ENCODE data around the gene UBAP1L. TPM values are rescaled to one million over a fixed set of nuclear protein-coding genes. Genes with fewer than 3 reads are reported as not detected.
A peak's percentile ranks its signal among the peaks of the same experiment; 100 is the strongest.
"Not testable (repeated sequence)": the region's sequence is repeated elsewhere in the genome, so short reads cannot be mapped to it uniquely, and the experiment has no call there.

Gene UBAP1L
- total and polyA plus RNA-seq, 10 donors: 2.5 to 11.2 (median 7.0) TPM

DNA sequence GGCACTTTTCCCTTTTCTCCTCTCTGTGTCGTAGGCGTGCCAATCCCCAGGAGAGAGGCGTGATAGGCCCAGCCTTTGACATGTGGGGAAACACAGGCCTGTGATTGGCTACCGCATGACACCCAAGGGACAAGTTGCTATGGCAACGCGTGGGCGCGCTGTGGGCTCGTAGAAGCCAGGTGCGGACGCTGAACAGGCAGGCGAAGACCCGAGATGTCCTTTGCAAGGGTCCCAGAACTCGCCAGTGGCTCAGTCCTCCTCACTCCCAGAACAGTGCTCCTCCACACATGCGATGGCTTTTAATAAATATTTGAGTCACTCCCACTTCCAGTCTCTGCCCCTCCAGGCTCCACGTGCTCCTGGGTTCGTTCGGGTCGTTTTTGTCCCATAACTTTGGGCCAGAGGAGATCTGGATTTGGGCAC, 65.6 kb downstream of the UBAP1L start:
- peaks cover 13 to 32% (median 18%) of the 10 kb centered on the region in 6 donors for H3K4me1 ChIP-seq
- peak overlapping the region; percentile 11 to 66 (median 33) for H3K4me3 ChIP-seq
- H3K27ac ChIP-seq: no peak overlapping the region

DNA sequence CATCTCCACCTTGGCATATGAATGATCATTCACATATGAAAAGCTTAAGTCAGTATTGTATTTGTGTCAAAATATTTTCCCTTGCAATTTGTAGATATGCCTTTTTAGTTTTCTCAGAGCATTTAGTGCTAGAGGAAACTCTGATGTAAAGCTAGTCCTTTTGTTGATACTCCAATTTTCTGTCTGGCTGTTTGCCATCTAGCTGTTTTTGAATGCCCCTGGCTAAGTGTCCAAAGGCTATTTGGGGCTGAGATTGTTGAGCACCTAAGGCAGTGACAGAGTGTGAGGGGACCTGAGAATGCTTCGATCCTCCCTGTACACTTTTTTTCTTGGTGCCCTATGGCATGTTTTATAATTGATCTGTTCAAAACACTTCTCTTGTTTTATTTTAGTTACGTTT, 66.8 kb downstream of the UBAP1L start:
- 68 to 93% (median 82%) methylated on average over 2 of the region's 2 CpGs for whole genome bisulfite sequencing, 5 donors
- intact Hi-C loops (cut with DNase I; ENCODE audit: low total_unique reads): no loop called here
- no peak for DNase-seq

More for the DNA sequence above, 65.6 kb downstream of the UBAP1L start:
- intact Hi-C loops (cut with DNase I; ENCODE audit: low total_unique reads): no loop called here
- DNase-seq: peak; percentile 94
- Histone ChIP-seq H3K36me3 (peaks cover 0 to 4% (median 0%) of the 10 kb centered on the region in 6 donors), H3K27me3 (replicated peaks in 1 of 7) (no peaks in the 10 kb centered on the region), H3K9me3 (no peaks in the 10 kb centered on the region)
- 3 to 13% (median 5%) methylated on average over 15 to 19 of the region's 19 CpGs for WGBS, 5 donors
- TF ChIP-seq POLR2A (IDR thresholded peaks at IDR 0.05) (no peak), POLR2AphosphoS5 (IDR thresholded peaks at IDR 0.05) (peak in 2 of 3 donors; percentile 60 to 61)

GRCh38 chr15:65044724-65045481, 70.1 kb downstream of the UBAP1L start, which contains the start of gene SLC51B:
TSS of gene SLC51B (plus strand) at chr15:65045387. CDS start at chr15:65050005, 4,618 bp downstream.
- 77 to 95% (median 83%) methylated on average over 7 of the region's 7 CpGs for WGBS, 5 donors
- no peaks in the 10 kb centered on the region for H3K27me3 ChIP-seq (replicated peaks in 1 of 7)
- no peaks in the 10 kb centered on the region for H3K36me3 ChIP-seq
- intact Hi-C loops (cut with DNase I; ENCODE audit: low total_unique reads): no loop called here
- peaks cover 9 to 23% (median 11%) of the 10 kb centered on the region in 6 donors for H3K4me1 ChIP-seq
- no peak for DNase-seq
- peak in 1 of 3 donors; percentile 69 for TF ChIP-seq POLR2AphosphoS5 (IDR thresholded peaks at IDR 0.05)
- no peak for TF ChIP-seq POLR2A (IDR thresholded peaks at IDR 0.05)
- H3K4me3 ChIP-seq: no peak within 1 kb of the TSS
- H3K27ac ChIP-seq: no peak within 1 kb of the TSS
- H3K9me3 ChIP-seq: no peaks in the 10 kb centered on the region

More for the DNA sequence above, 66.8 kb downstream of the UBAP1L start:
- H3K4me3 ChIP-seq: no peak overlapping the region
- peaks cover 13 to 31% (median 18%) of the 10 kb centered on the region in 6 donors for H3K4me1 ChIP-seq
- no peak for TF ChIP-seq CTCF (IDR thresholded peaks at IDR 0.05 in 8 of 11, conservative IDR thresholded peaks at IDR 0.05 in 3 of 11)
- no peak for TF ChIP-seq POLR2AphosphoS5 (IDR thresholded peaks at IDR 0.05)
- no peak for TF ChIP-seq POLR2A (IDR thresholded peaks at IDR 0.05)
- no peak overlapping the region for H3K27ac ChIP-seq
- peaks cover 0 to 4% (median 0%) of the 10 kb centered on the region in 6 donors for H3K36me3 ChIP-seq
- H3K27me3 ChIP-seq (replicated peaks in 1 of 7): no peaks in the 10 kb centered on the region
- H3K9me3 ChIP-seq: no peaks in the 10 kb centered on the region

DNA sequence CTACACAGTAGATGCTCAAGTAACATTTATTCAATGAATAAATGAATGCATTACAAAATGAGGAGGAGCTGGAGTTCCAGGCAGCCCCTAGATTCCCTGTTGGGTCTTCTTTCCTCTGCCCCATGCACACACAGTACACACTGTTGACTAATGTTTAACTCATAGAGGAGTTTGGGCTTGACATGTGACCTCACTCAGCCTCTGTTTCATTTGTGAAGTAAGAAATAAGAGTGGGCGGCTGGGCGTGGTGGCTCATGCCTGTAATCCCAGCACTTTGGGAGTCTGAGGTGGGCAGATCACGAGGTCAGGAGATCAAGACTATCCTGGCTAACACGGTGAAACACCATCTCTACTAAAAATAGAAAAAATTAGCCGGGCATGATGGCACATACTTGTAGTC, 70.8 kb downstream of the UBAP1L start:
- H3K36me3 ChIP-seq; H3K4me3 ChIP-seq; DNase-seq; intact Hi-C loops (cut with DNase I; ENCODE audit: low total_unique reads); H3K27ac ChIP-seq; H3K27me3 ChIP-seq (replicated peaks in 1 of 7); H3K9me3 ChIP-seq: not testable (repeated sequence)
- H3K4me1 ChIP-seq: peaks cover 4 to 16% (median 4%) of the 10 kb centered on the region in 6 donors
- 74 to 89% (median 80%) methylated on average over 5 of the region's 5 CpGs for WGBS, 5 donors

- Histone ChIP-seq H3K9me3 (no peaks in the 10 kb centered on the region), H3K27me3 (replicated peaks in 1 of 7) (no peaks in the 10 kb centered on the region), H3K36me3 (no peaks in the 10 kb centered on the region), H3K4me3 (no peak overlapping the region), H3K4me1 (peaks cover 0 to 4% (median 0%) of the 10 kb centered on the region in 6 donors), H3K27ac (no peak overlapping the region)
- WGBS, 5 donors: 48 to 67% (median 58%) methylated on average over 4 of the region's 4 CpGs
- intact Hi-C loops (cut with DNase I; ENCODE audit: low total_unique reads): no loop called here
- no peak for DNase-seq
- TF ChIP-seq CTCF (IDR thresholded peaks at IDR 0.05 in 8 of 11, conservative IDR thresholded peaks at IDR 0.05 in 3 of 11): no peak
Measured at GRCh38 chr15:65042776-65043327, 72.1 kb downstream of the UBAP1L start.

Small RNA genes within 50 kb of the gene (small RNA-seq; reads per million reads assigned to genes)
- gene AC013553.1: 0 reads per million in 4 donors

Other genes starting within 250 kb of the UBAP1L start
- 10 to 100 TPM; 20.7 to 71.1 (median 48.2) TPM for gene ANKDD1A, start 203.3 kb downstream of the UBAP1L start, total RNA-seq
- 10 to 100 TPM in 2 of 3 donors, 1 to 10 TPM in 1; 5.7 to 19.9 (median 11.7) TPM for gene ANKDD1A, start 203.3 kb downstream of the UBAP1L start, polyA plus RNA-seq
- gene SPG21, start 125.3 kb downstream of the UBAP1L start, total RNA-seq: 100 to 1,000 TPM in 1 of 7 donors, 10 to 100 TPM in 6; 78.1 to 101 (median 82.2) TPM
- gene SPG21, start 125.3 kb downstream of the UBAP1L start, polyA plus RNA-seq: 10 to 100 TPM; 48.9 to 63.7 (median 61.9) TPM
- gene MTFMT, start 85.6 kb downstream of the UBAP1L start, total RNA-seq: 10 to 100 TPM; 10.8 to 27.5 (median 14.8) TPM
- 1 to 10 TPM; 3.7 to 8.3 (median 5.7) TPM for gene MTFMT, start 85.6 kb downstream of the UBAP1L start, polyA plus RNA-seq
- not detected for gene SLC51B, start 69.8 kb downstream of the UBAP1L start, total RNA-seq
- gene SLC51B, start 69.8 kb downstream of the UBAP1L start, polyA plus RNA-seq: under 1 TPM in 1 of 3 donors, not detected in 2; 0.09 TPM
- gene RASL12, start 47.2 kb downstream of the UBAP1L start, total RNA-seq: 10 to 100 TPM in 2 of 7 donors, 1 to 10 TPM in 5; 8.3 to 38.5 (median 9.4) TPM
- gene RASL12, start 47.2 kb downstream of the UBAP1L start, polyA plus RNA-seq: 1 to 10 TPM; 2.7 to 6.5 (median 6.1) TPM
- gene KBTBD13, start 38.5 kb downstream of the UBAP1L start, total RNA-seq: not detected
- gene KBTBD13, start 38.5 kb downstream of the UBAP1L start, polyA plus RNA-seq: not detected
- gene PDCD7, start 18.6 kb upstream of the UBAP1L start, total RNA-seq: 10 to 100 TPM; 21.3 to 27.3 (median 25.1) TPM
- gene PDCD7, start 18.6 kb upstream of the UBAP1L start, polyA plus RNA-seq: 10 to 100 TPM in 2 of 3 donors, 1 to 10 TPM in 1; 9.8 to 16.1 (median 13.0) TPM
- gene CLPX, start 70.1 kb upstream of the UBAP1L start, total RNA-seq: 10 to 100 TPM; 42.2 to 58.3 (median 52.5) TPM
- gene CLPX, start 70.1 kb upstream of the UBAP1L start, polyA plus RNA-seq: 10 to 100 TPM in 2 of 3 donors, 1 to 10 TPM in 1; 9.5 to 13.8 (median 11.5) TPM
- gene CILP, start 96.3 kb upstream of the UBAP1L start, total RNA-seq: under 1 TPM; 0.19 to 0.85 (median 0.34) TPM
- 1 to 10 TPM in 1 of 3 donors, under 1 TPM in 2; 0.41 to 3.1 (median 0.45) TPM for gene CILP, start 96.3 kb upstream of the UBAP1L start, polyA plus RNA-seq
- 10 to 100 TPM in 4 of 7 donors, 1 to 10 TPM in 3; 8.7 to 11.3 (median 10.2) TPM for gene PARP16, start 171.7 kb upstream of the UBAP1L start, total RNA-seq
- 1 to 10 TPM; 6.4 to 7.9 (median 6.7) TPM for gene PARP16, start 171.7 kb upstream of the UBAP1L start, polyA plus RNA-seq
- not detected for gene RNU5A-1, start 180.9 kb upstream of the UBAP1L start, total RNA-seq
- gene RNU5A-1, start 180.9 kb upstream of the UBAP1L start, polyA plus RNA-seq: not detected
- gene RNU5B-1, start 189.5 kb upstream of the UBAP1L start, total RNA-seq: 10 to 100 TPM in 4 of 7 donors, not detected in 3; 24.2 to 62.3 (median 32.6) TPM
- gene RNU5B-1, start 189.5 kb upstream of the UBAP1L start, polyA plus RNA-seq: not detected